GM12878 (cell line): ENCODE data around the gene ALPP.

Experiments
- EZH2 ChIP-seq: IDR thresholded peaks from 2 replicates; pipeline ENCODE4 v1.6.1; 2012; ENCODE audit warnings: low read depth, mild to moderate bottlenecking, control low read depth, inconsistent platforms, low read length, borderline replicate concordance; ENCODE audit not compliant: control insufficient read depth
- FOS ChIP-seq: IDR thresholded peaks from 3 replicates; pipeline ENCODE4 v1.6.1; 2011; ENCODE audit warnings: borderline replicate concordance; ENCODE audit not compliant: insufficient read length; ENCODE audit errors: extremely low read depth
- POLR2A ChIP-seq: IDR thresholded peaks from 2 replicates; pipeline ENCODE4 v1.6.1; 2011; ENCODE audit warnings: low read depth, mild to moderate bottlenecking, low read length
- RB1 ChIP-seq: fragments of 450-650 bp; formaldehyde crosslinking; IDR thresholded peaks from 2 replicates; pipeline ENCODE4 v1.6.1; 2017; ENCODE audit warnings: mild to moderate bottlenecking, borderline replicate concordance
- USF1 ChIP-seq: IDR thresholded peaks from 2 replicates; pipeline ENCODE4 v1.6.1; 2011; ENCODE audit warnings: borderline replicate concordance, low read depth, mild to moderate bottlenecking, moderate library complexity, mixed read lengths, low read length; ENCODE audit not compliant: insufficient read depth; ENCODE audit errors: extremely low read length
- YY1 ChIP-seq: IDR thresholded peaks from 2 replicates; pipeline ENCODE4 v1.6.1; 2011; ENCODE audit warnings: low read depth, mild to moderate bottlenecking, low read length
- TF ChIP-seq, protein P1 (sequence below): IDR thresholded peaks from 2 replicates; pipeline ENCODE4 v1.6.1; 2012; ENCODE audit warnings: mild to moderate bottlenecking, low read depth, low read length
- TF ChIP-seq, protein P2 (sequence below), 3 experiments: IDR thresholded peaks in 2 of 3; conservative IDR thresholded peaks in 1 of 3; 2 replicates each; pipeline ENCODE4 v1.5.1; 2011; ENCODE audit warnings: low read depth in 3 of 3, low read length in 3 of 3, mild to moderate bottlenecking in 3 of 3, control low read depth in 2 of 3, moderate library complexity in 2 of 3, inconsistent platforms in 1 of 3, mixed read lengths in 1 of 3; ENCODE audit not compliant: control insufficient read depth in 2 of 3, insufficient read depth in 1 of 3; ENCODE audit errors: extremely low read depth in 1 of 3

- TF ChIP-seq USF1 (no peak), FOS (no peak), YY1 (no peak), EZH2 (no peak), POLR2A (no peak), RB1 (no peak)
- TF ChIP-seq, protein P1, sequence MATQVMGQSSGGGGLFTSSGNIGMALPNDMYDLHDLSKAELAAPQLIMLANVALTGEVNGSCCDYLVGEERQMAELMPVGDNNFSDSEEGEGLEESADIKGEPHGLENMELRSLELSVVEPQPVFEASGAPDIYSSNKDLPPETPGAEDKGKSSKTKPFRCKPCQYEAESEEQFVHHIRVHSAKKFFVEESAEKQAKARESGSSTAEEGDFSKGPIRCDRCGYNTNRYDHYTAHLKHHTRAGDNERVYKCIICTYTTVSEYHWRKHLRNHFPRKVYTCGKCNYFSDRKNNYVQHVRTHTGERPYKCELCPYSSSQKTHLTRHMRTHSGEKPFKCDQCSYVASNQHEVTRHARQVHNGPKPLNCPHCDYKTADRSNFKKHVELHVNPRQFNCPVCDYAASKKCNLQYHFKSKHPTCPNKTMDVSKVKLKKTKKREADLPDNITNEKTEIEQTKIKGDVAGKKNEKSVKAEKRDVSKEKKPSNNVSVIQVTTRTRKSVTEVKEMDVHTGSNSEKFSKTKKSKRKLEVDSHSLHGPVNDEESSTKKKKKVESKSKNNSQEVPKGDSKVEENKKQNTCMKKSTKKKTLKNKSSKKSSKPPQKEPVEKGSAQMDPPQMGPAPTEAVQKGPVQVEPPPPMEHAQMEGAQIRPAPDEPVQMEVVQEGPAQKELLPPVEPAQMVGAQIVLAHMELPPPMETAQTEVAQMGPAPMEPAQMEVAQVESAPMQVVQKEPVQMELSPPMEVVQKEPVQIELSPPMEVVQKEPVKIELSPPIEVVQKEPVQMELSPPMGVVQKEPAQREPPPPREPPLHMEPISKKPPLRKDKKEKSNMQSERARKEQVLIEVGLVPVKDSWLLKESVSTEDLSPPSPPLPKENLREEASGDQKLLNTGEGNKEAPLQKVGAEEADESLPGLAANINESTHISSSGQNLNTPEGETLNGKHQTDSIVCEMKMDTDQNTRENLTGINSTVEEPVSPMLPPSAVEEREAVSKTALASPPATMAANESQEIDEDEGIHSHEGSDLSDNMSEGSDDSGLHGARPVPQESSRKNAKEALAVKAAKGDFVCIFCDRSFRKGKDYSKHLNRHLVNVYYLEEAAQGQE = no peak
- TF ChIP-seq, protein P2, sequence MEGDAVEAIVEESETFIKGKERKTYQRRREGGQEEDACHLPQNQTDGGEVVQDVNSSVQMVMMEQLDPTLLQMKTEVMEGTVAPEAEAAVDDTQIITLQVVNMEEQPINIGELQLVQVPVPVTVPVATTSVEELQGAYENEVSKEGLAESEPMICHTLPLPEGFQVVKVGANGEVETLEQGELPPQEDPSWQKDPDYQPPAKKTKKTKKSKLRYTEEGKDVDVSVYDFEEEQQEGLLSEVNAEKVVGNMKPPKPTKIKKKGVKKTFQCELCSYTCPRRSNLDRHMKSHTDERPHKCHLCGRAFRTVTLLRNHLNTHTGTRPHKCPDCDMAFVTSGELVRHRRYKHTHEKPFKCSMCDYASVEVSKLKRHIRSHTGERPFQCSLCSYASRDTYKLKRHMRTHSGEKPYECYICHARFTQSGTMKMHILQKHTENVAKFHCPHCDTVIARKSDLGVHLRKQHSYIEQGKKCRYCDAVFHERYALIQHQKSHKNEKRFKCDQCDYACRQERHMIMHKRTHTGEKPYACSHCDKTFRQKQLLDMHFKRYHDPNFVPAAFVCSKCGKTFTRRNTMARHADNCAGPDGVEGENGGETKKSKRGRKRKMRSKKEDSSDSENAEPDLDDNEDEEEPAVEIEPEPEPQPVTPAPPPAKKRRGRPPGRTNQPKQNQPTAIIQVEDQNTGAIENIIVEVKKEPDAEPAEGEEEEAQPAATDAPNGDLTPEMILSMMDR (IDR thresholded peaks at IDR 0.05 in 2 of 3, conservative IDR thresholded peaks at IDR 0.05 in 1 of 3; ENCODE audit: control insufficient read depth in 2 of 3, extremely low read depth in 1 of 3, insufficient read depth in 1 of 3, low read depth in 3 of 3, low read length in 3 of 3) = no peak
Observed at GRCh38 chr2:232410238-232410900, 31.8 kb downstream of the ALPP start.
